ENCODE measurements around the gene SIVA1. TPM values are rescaled to one million over a fixed set of nuclear protein-coding genes. Genes with fewer than 3 reads are reported as not detected.

SIVA1 gene
- total and polyA plus RNA-seq, 2 of the 4 experiments (the other 2 are of a cell fraction) = 166 to 184 TPM

DNA sequence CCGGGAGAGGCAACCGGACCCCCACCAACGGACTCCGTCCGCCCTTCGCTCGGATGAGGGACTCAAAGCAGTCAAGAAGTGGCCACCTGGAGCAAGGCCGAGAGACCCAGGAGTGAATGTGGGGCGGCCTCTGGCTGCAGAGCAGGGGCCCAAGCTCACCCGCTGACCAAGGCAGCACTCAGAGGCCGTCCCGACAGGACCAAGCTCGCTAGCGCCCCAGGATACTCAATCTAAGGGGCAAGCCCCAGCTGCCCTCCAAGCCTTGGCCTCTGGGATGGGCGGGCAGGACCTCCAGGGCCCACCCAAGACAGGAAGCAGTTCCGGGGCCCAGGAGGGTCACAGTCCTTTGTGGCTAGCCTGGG, 41.7 kb downstream of the SIVA1 start:
- CTCF ChIA-PET = no interaction called here
- Histone ChIP-seq H2BK5ac (ENCODE audit: low read depth, low read length, poor library complexity, severe bottlenecking) (peak overlapping the region; percentile 49), H3K18ac (ENCODE audit: low read depth, low read length) (peak overlapping the region; percentile 1; the same call in 1 of the 2 replicates), H3K14ac (replicated peaks; ENCODE audit: low read depth, low read length) (peak overlapping the region; percentile 68), H3K36me3 (ENCODE audit: control insufficient read depth, insufficient read depth, low read length) (peaks cover 25% of the 10 kb centered on the region), H2AFZ (replicated peaks; ENCODE audit: low read length, poor library complexity) (peak overlapping the region; percentile 86), H2BK20ac (ENCODE audit: low read depth, low read length) (no peak overlapping the region), H3K56ac (ENCODE audit: extremely low read depth, insufficient read depth, low read length) (peak overlapping the region; percentile 70; the same call in 1 of the 2 replicates), H3K27ac (ENCODE audit: insufficient read depth, low read length) (peak overlapping the region; percentile 83), H2BK120ac (ENCODE audit: low read depth, low read length) (no peak overlapping the region), H2AK5ac (ENCODE audit: low read depth, low read length) (peak overlapping the region; percentile 41), H4K20me1 (ENCODE audit: insufficient read depth, low read length) (peaks cover 53% of the 10 kb centered on the region), H4K8ac (ENCODE audit: low read depth in 2 of 2, low read length in 2 of 2) (peak overlapping the region; percentile 15 to 57; a peak in 2 of 4 replicates), H3K4me1 (ENCODE audit: control insufficient read depth, insufficient read depth, low read length) (peaks cover 23% of the 10 kb centered on the region), H3K79me1 (ENCODE audit: low read depth in 1 of 2, low read length in 2 of 2) (peaks cover 0 to 54% of the 10 kb centered on the region in 2 experiments; a peak in 3 of 4 replicates), H3K23ac (ENCODE audit: low read depth, low read length) (peak overlapping the region; percentile 90), H4K91ac (ENCODE audit: insufficient read depth, low read depth, low read length) (peak overlapping the region; percentile 55), H3K4me3 (ENCODE audit: insufficient read depth, low read depth, low read length) (peak overlapping the region; percentile 80), H2AK9ac (replicated peaks; ENCODE audit: low read depth, low read length, poor library complexity) (peak overlapping the region; percentile 99), H2BK15ac (ENCODE audit: low read depth, low read length) (no peak overlapping the region; the same call in 2 of the 3 replicates), H3K4ac (ENCODE audit: low read depth, low read length) (peak overlapping the region; percentile 76), H3K9ac (ENCODE audit: low read depth, low read length) (peak overlapping the region; percentile 88), H3K27me3 (ENCODE audit: control insufficient read depth, insufficient read depth, low read length) (no peaks in the 10 kb centered on the region), H3K9me3 (ENCODE audit: control insufficient read depth, insufficient read depth, low read length) (no peaks in the 10 kb centered on the region), H4K5ac (ENCODE audit: low read depth, low read length) (peak overlapping the region; percentile 24; the same call in 1 of the 2 replicates), H3K4me2 (ENCODE audit: low read depth, low read length) (peak overlapping the region; percentile 73), H3K9me1 (ENCODE audit: insufficient read depth, low read length) (peaks cover 10% of the 10 kb centered on the region)
- intact Hi-C loops (cut with micrococcal nuclease) = loop anchor here (2.0 kb wide), 1 partner anchor 70 kb away; the partner anchor contains the start of gene CEP170B
- DNase-seq (peak; percentile 19), ATAC-seq (ENCODE audit: low read depth) (peak; percentile 28)
- no TSS peak for BruUV-seq (replicated peaks)
- 0% methylated on average over 3 of the region's 16 CpGs; no CpG with 5 or more reads in 1 of the 2 experiments for WGBS, 2 experiments (ENCODE audit: extremely low coverage in 2 of 2, insufficient read length in 1 of 2)
- dilution Hi-C loops (cut with HindIII; ENCODE audit: low sequenced_read_pairs, unreplicated experiment) = no loop called here
- TF ChIP-seq RCOR1 (IDR thresholded peaks at IDR 0.05; ENCODE audit: insufficient replicate concordance, low read length) = no peak
- TF ChIP-seq, protein P1, sequence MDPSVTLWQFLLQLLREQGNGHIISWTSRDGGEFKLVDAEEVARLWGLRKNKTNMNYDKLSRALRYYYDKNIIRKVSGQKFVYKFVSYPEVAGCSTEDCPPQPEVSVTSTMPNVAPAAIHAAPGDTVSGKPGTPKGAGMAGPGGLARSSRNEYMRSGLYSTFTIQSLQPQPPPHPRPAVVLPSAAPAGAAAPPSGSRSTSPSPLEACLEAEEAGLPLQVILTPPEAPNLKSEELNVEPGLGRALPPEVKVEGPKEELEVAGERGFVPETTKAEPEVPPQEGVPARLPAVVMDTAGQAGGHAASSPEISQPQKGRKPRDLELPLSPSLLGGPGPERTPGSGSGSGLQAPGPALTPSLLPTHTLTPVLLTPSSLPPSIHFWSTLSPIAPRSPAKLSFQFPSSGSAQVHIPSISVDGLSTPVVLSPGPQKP (IDR thresholded peaks at IDR 0.05; ENCODE audit: borderline replicate concordance, low read depth, low read length) = no peak
- TF ChIP-seq MAZ (IDR thresholded peaks at IDR 0.05; ENCODE audit: borderline replicate concordance, low read depth, low read length) = no peak
- no peak for TF ChIP-seq CHD1 (IDR thresholded peaks at IDR 0.05; ENCODE audit: low read depth, low read length)
- TF ChIP-seq FOS (IDR thresholded peaks at IDR 0.05; ENCODE audit: low read depth, low read length) = no peak
- POLR2A ChIA-PET (ENCODE audit: unreplicated experiment) = no interaction called here
- in situ Hi-C loops (cut with MboI; ENCODE audit: low sequenced_read_pairs) = no loop called here
